Lower lobe of right lung (tissue), 2 donors: ENCODE data around the gene XPR1. TPM values are rescaled to one million over a fixed set of nuclear protein-coding genes. Genes with fewer than 3 reads are reported as not detected.

Experiments
- ATAC-seq, 2 donors: fragments of 200-7000 bp; cut with Tn5 transposase; one replicate each; pipeline ENCODE4 v1.9.1; 2020 to 2022; ENCODE audit warnings: mild to moderate bottlenecking in 2 of 2, moderate library complexity in 2 of 2
- DNase-seq: peaks from one replicate; pipeline ENCODE4 v3.0.0-alpha.2; 2020
- H3K27ac ChIP-seq: fragments of 200-600 bp; one replicate; pipeline ENCODE4 v1.8.0; 2022
- H3K27me3 ChIP-seq: fragments of 200-600 bp; one replicate; pipeline ENCODE4 v1.8.0; 2022; ENCODE audit warnings: low read depth
- H3K36me3 ChIP-seq: fragments of 200-600 bp; one replicate; pipeline ENCODE4 v1.8.0; 2022; ENCODE audit warnings: mild to moderate bottlenecking
- H3K4me1 ChIP-seq: fragments of 200-600 bp; one replicate; pipeline ENCODE4 v1.8.0; 2022
- H3K4me3 ChIP-seq: fragments of 200-600 bp; one replicate; pipeline ENCODE4 v1.8.0; 2022; ENCODE audit warnings: mild to moderate bottlenecking
- H3K9me3 ChIP-seq: fragments of 200-600 bp; one replicate; pipeline ENCODE4 v1.8.0; 2022
- CTCF ChIP-seq: fragments of 200-600 bp; IDR thresholded peaks from one replicate; pipeline ENCODE4 v1.8.0; 2022; ENCODE audit warnings: antibody characterized with exemption, mild to moderate bottlenecking
- intact Hi-C: fragments of 100-400 bp; cut with DNase I; formaldehyde crosslinking; loops from one replicate; pipeline ENCODE4 v1.11.0; 2022
- total RNA-seq: library from RNA; stranded (reverse); fragmentation: NEBNext Ultra II Directional; extraction: Animal tissue kit (Norgen Biotek cat#: 25700); gene quantifications from one replicate; pipeline ENCODE4 v1.2.1, GENCODE V29; 2021
- donor health status: DM: no; HTN: yes; CAD: no; lungs with severe emphysema.

XPR1 gene
- total RNA-seq, 1 donor from 2014 or later: 21.1 TPM

- H3K27ac ChIP-seq: no peak overlapping the region
- H3K4me1 ChIP-seq: peaks cover 44% of the 10 kb centered on the region
- no peak overlapping the region for H3K4me3 ChIP-seq
- TF ChIP-seq CTCF: no peak
- DNase-seq (no peak), ATAC-seq (no peak)
- no peaks in the 10 kb centered on the region for H3K36me3 ChIP-seq
- no peaks in the 10 kb centered on the region for H3K27me3 ChIP-seq
- intact Hi-C loops: no loop called here
- no peaks in the 10 kb centered on the region for H3K9me3 ChIP-seq
Observed at GRCh38 chr1:180614730-180615129, 17.1 kb upstream of the XPR1 start.

GRCh38 chr1:180615493-180616290 is 16.1 kb upstream of the XPR1 start:
- no peaks in the 10 kb centered on the region for H3K9me3 ChIP-seq
- H3K27me3 ChIP-seq: no peaks in the 10 kb centered on the region
- no peaks in the 10 kb centered on the region for H3K36me3 ChIP-seq
- DNase-seq (no peak), ATAC-seq (peak; percentile 20 to 44)
- peaks cover 43% of the 10 kb centered on the region for H3K4me1 ChIP-seq
- no peak overlapping the region for H3K27ac ChIP-seq
- TF ChIP-seq CTCF: no peak
- intact Hi-C loops: no loop called here
- no peak overlapping the region for H3K4me3 ChIP-seq

- Histone ChIP-seq H3K4me3 (no peak overlapping the region), H3K4me1 (peaks cover 35% of the 10 kb centered on the region), H3K27me3 (no peaks in the 10 kb centered on the region), H3K36me3 (no peaks in the 10 kb centered on the region), H3K27ac (no peak overlapping the region), H3K9me3 (no peaks in the 10 kb centered on the region)
- no peak for TF ChIP-seq CTCF
- ATAC-seq: no peak
- intact Hi-C loops: no loop called here
- DNase-seq: no peak
Observed at GRCh38 chr1:180616439-180616838, 15.4 kb upstream of the XPR1 start.

- Histone ChIP-seq H3K4me3 (no peak overlapping the region), H3K27ac (no peak overlapping the region), H3K9me3 (no peaks in the 10 kb centered on the region), H3K27me3 (no peaks in the 10 kb centered on the region), H3K4me1 (peaks cover 31% of the 10 kb centered on the region), H3K36me3 (no peaks in the 10 kb centered on the region)
- TF ChIP-seq CTCF: no peak
- intact Hi-C loops: no loop called here
- DNase-seq (no peak), ATAC-seq (no peak)
Observed at GRCh38 chr1:180617774-180618395, 13.9 kb upstream of the XPR1 start.

- no peaks in the 10 kb centered on the region for H3K9me3 ChIP-seq
- ATAC-seq (no peak), DNase-seq (no peak)
- no peak overlapping the region for H3K27ac ChIP-seq
- peaks cover 29% of the 10 kb centered on the region for H3K4me1 ChIP-seq
- H3K4me3 ChIP-seq: no peak overlapping the region
- TF ChIP-seq CTCF: no peak
- H3K27me3 ChIP-seq: no peaks in the 10 kb centered on the region
- H3K36me3 ChIP-seq: no peaks in the 10 kb centered on the region
- intact Hi-C loops: no loop called here
Observed at GRCh38 chr1:180620581-180620980, 11.2 kb upstream of the XPR1 start.
